Activated CD8-positive, alpha-beta T cell treated with anti-CD3 and anti-CD28 coated beads, Interleukin-2, amount 10 ng/mL, durations not matched to agents 7 days and 5 days (primary cell): ENCODE data around the gene MAP1A. TPM values are rescaled to one million over a fixed set of nuclear protein-coding genes. Genes with fewer than 3 reads are reported as not detected.

ENCODE experiments used
- ATAC-seq: fragments of 150-1000 bp; cut with Tn5 transposase; one replicate; pipeline ENCODE4 v1.10.0; 2021; ENCODE audit warnings: moderate library complexity
- CTCF ChIA-PET: fragments of 350-600 bp; sonication (Branson Sonifier 250); formaldehyde crosslinking; loops from one replicate; lab custom pipeline; 2021; ENCODE audit warnings: antibody characterized with exemption; lab: Charles Lee
- POLR2A ChIA-PET: fragments of 350-600 bp; sonication (Branson Sonifier 250); formaldehyde crosslinking; loops from one replicate; lab custom pipeline; 2021; ENCODE audit warnings: antibody characterized with exemption; lab: Charles Lee
- DNase-seq: peaks from one replicate; pipeline ENCODE4 v3.0.0-alpha.2; 2020
- H3K27ac Mint-ChIP-seq: one replicate; pipeline ENCODE4 v1.8.0; 2021; ENCODE audit warnings: mild to moderate bottlenecking, mixed read lengths
- H3K27me3 Mint-ChIP-seq: one replicate; pipeline ENCODE4 v1.8.0; 2021; ENCODE audit warnings: low read depth, mixed read lengths
- H3K36me3 Mint-ChIP-seq: one replicate; pipeline ENCODE4 v1.8.0; 2021; ENCODE audit warnings: low read depth, mixed read lengths
- H3K4me1 Mint-ChIP-seq: one replicate; pipeline ENCODE4 v1.8.0; 2021; ENCODE audit warnings: low read depth, mixed read lengths
- H3K4me3 Mint-ChIP-seq: one replicate; pipeline ENCODE4 v1.8.0; 2021; ENCODE audit warnings: mild to moderate bottlenecking, mixed read lengths
- H3K9me3 Mint-ChIP-seq: one replicate; pipeline ENCODE4 v1.8.0; 2022; ENCODE audit warnings: mixed read lengths; ENCODE audit not compliant: insufficient read depth
- total RNA-seq, 2 experiments: library from RNA; stranded (reverse); gene quantifications; one replicate each; pipeline ENCODE4 v1.2.3, GENCODE V29; 2021

The MAP1A gene
- total RNA-seq, 2 experiments from 2014 or later: 5.3 to 5.6 TPM

DNA sequence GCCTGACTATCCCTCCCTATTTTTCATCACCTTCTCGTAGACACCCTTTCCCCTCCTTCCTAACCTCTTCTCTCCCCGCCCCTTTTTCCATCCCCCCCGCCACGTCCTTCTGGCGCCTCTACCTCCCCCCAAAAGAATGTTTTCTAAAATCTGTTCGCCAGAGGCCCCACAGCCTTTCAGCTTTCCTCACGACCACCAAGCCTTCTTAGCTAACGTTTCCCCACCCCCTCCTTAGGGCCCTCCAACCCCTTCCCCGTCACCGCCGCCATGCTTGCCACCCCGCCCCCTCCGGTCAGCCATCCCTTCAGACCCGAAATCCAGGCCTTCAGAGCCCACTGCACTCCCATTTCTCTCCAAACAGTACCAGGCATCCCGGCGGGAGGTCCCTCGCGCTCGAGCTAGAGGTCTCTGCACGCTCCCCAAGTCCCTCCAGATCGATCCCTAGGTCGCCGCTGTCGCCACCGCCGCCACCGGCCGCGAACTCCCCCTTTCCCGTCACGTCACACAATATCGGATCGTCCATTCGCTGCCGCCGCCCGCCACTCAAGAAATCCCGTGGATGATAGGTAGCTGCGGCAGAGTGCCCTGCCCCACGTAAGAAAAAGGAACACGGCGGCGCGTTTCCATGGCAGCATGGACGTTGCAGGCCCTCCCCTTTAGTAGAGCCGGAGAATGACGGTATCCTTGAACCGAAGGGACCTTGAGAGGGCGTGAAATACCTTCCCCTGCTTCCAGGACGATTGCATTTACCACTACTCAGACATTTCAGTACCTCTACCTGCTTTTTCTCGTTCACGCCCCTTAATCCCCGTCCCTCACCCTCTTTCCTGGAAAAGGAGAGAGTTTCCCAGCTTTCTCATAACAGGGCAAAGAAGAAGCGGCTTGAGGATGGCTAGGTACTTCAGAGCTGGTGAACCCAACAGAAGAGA, 24.5 kb upstream of the MAP1A start, which contains the start of gene TP53BP1:
TP53BP1 (minus strand) TSS at position 484 of the 929 bp plus-strand sequence; CDS start at position 371, 113 bp downstream.
- peak; percentile 98 for DNase-seq
- Mint-ChIP-seq H3K9me3 (no peaks in the 10 kb centered on the region), H3K36me3 (peaks cover 12% of the 10 kb centered on the region), H3K4me1 (peaks cover 33% of the 10 kb centered on the region), H3K27me3 (no peaks in the 10 kb centered on the region), H3K4me3 (peak within 1 kb of the TSS; percentile 90), H3K27ac (peak within 1 kb of the TSS; percentile 91)
- ChIA-PET CTCF (interaction anchor here (0.7 to 5.2 kb wide), 3 partner anchors 17 to 50 kb away, joined by 3 to 27 read pairs (median 17); no protein-coding TSS in a partner anchor), POLR2A (interaction anchor here (0.6 to 2.1 kb wide), 2 partner anchors 18 to 1284 kb away, joined by 4 to 19 read pairs; no protein-coding TSS in a partner anchor)
- ATAC-seq: peak; percentile 99

DNA sequence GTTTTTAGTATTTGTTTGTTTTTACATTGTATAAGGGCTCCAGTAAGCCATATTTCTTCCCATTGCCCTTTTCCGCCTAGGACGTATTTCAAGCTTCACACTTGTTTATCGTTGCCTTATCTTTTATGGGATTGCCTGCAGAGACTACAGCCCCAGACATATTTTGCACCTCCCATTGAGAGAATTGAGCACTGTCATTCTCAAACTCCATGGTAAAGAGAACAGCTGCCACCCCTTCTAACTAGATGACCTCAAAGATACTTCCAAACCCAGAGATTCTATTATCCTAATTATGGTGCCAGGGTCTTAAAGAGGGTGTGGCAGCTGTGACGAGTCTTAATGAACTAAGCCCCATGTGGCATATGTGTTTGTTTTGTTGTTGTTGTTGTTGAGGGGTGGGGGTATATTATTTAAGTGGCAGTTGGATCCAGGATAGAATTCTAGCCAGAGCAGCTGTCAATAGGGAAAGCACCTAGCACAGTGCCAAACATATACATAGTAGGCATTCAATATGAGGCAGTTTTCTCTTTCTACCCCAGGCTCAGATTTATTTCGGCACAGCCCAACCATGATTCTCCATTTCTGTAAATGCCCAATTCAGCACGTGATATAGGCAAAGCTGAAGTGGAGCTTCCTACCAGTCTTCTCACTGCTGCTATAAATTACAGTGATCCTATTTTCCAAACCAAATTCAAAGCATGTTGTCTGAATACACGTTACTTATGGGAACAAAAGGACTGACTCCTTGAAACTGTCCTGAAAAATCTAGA, 23.5 kb upstream of the MAP1A start:
- peaks cover 29% of the 10 kb centered on the region for H3K4me1 Mint-ChIP-seq
- peak overlapping the region; percentile 90 for H3K4me3 Mint-ChIP-seq
- H3K27ac Mint-ChIP-seq: peak overlapping the region; percentile 91
- POLR2A ChIA-PET: interaction anchor here (2.1 kb wide), 1 partner anchor 17 kb away, joined by 19 read pairs; no protein-coding TSS in a partner anchor
- H3K27me3 Mint-ChIP-seq: no peaks in the 10 kb centered on the region
- DNase-seq (no peak), ATAC-seq (no peak)
- CTCF ChIA-PET: interaction anchor here (0.7 to 5.2 kb wide), 3 partner anchors 16 to 49 kb away, joined by 3 to 27 read pairs (median 17); no protein-coding TSS in a partner anchor
- peaks cover 10% of the 10 kb centered on the region for H3K36me3 Mint-ChIP-seq
- no peaks in the 10 kb centered on the region for H3K9me3 Mint-ChIP-seq

DNA sequence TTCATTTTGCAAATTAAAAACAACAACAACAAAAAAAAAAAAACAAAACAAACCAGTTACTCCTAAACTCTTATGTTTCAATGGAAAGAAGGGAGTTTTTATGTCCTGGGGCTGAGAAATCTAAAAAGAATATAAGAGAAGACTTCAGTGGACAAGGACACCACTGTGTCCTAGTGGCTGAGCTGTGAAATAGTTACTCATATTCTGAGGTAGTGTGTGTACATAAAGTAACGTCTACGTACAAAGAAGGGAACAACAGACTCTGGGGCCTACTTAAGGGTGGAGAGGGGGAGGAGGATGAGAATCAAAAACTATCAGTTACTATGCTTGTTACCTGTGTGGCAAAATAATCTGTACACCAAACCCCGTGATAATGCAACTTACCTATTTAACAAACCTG, 18.4 kb upstream of the MAP1A start:
- DNase-seq (no peak), ATAC-seq (no peak)
- Mint-ChIP-seq H3K4me3 (no peak overlapping the region), H3K27me3 (no peaks in the 10 kb centered on the region), H3K36me3 (no peaks in the 10 kb centered on the region), H3K27ac (no peak overlapping the region), H3K9me3 (no peaks in the 10 kb centered on the region), H3K4me1 (peaks cover under 1% of the 10 kb centered on the region)
- ChIA-PET CTCF (no interaction called here), POLR2A (no interaction called here)

DNA sequence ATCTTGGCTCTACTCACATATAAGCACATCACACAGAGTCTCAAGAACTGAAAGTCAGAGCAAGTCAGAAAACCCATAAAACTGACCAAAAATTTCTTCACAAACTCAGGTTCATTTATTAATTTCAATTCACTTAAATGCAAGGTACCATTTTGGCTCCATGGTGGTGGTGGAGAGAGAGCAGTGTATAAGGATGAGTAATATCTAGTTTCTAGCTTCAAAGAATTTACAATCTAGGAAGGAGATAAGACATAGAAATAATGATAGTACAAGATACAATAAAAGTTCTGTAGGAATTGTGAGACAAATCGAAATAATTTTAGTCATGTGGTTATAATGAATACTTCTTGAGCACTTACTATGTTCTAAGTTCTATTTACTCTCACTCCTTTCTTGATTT, 17.8 kb upstream of the MAP1A start:
- ChIA-PET POLR2A (no interaction called here), CTCF (interaction anchor here (2.7 kb wide), 1 partner anchor 15 kb away, joined by 17 read pairs; no protein-coding TSS in a partner anchor)
- H3K4me3 Mint-ChIP-seq: no peak overlapping the region
- H3K27ac Mint-ChIP-seq: no peak overlapping the region
- ATAC-seq (no peak), DNase-seq (no peak)
- no peaks in the 10 kb centered on the region for H3K36me3 Mint-ChIP-seq
- no peaks in the 10 kb centered on the region for H3K9me3 Mint-ChIP-seq
- H3K27me3 Mint-ChIP-seq: no peaks in the 10 kb centered on the region
- no peaks in the 10 kb centered on the region for H3K4me1 Mint-ChIP-seq

DNA sequence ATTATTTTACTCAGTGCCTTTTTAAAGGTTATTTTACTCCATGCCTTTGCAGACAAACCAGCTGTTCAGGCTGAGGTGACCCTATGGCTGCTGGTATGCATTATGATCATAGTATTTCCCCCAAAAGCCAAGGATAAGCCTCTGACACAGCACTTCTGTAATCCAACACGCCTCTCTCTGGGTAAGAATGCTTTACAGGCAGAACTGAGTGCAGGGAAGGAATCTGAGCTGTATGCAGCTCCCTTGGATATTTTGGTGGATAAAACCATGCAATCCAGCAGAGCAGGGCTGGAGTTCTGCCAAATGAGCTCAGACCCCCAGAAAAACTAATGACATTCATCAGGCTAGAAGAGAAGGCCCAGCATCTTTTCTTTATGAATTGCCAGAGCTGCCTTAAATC, 11.7 kb upstream of the MAP1A start:
- ATAC-seq: no peak
- H3K27ac Mint-ChIP-seq: no peak overlapping the region
- ChIA-PET POLR2A (interaction anchor here (0.5 kb wide), 1 partner anchor 158 kb away, joined by 3 read pairs; no protein-coding TSS in a partner anchor), CTCF (interaction anchor here (1.0 to 2.1 kb wide), 2 partner anchors 21 to 65 kb away, joined by 3 to 6 read pairs; no protein-coding TSS in a partner anchor)
- no peaks in the 10 kb centered on the region for H3K27me3 Mint-ChIP-seq
- no peak for DNase-seq
- H3K36me3 Mint-ChIP-seq: no peaks in the 10 kb centered on the region
- no peaks in the 10 kb centered on the region for H3K9me3 Mint-ChIP-seq
- no peak overlapping the region for H3K4me3 Mint-ChIP-seq
- peaks cover 12% of the 10 kb centered on the region for H3K4me1 Mint-ChIP-seq

DNA sequence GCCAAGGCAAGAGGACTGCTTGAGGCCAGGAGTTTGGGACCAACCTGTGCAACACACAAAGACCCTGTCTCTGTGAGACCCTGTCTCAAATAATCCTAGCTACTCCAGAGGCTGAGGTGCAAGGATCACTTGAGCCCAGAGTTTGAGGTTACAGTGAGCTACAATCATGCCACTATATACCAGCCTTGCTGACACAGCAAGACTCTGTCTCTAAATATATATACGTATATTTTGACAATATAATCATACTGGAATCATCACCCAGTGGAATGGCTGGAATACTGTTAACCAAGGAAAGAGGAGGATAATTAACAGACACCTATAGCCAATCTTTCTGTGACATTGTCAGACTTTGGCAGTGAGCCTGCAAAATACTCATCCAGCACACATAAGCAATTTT, 9.0 kb upstream of the MAP1A start:
- ChIA-PET CTCF (interaction anchor here (6.7 kb wide), 1 partner anchor 67 kb away, joined by 75 read pairs; no protein-coding TSS in a partner anchor), POLR2A (no interaction called here)
- ATAC-seq (no peak), DNase-seq (no peak)
- Mint-ChIP-seq H3K27me3 (peaks cover 7% of the 10 kb centered on the region), H3K36me3 (peaks cover 5% of the 10 kb centered on the region), H3K4me3 (no peak overlapping the region), H3K27ac (no peak overlapping the region), H3K4me1 (peaks cover 36% of the 10 kb centered on the region), H3K9me3 (no peaks in the 10 kb centered on the region)

DNA sequence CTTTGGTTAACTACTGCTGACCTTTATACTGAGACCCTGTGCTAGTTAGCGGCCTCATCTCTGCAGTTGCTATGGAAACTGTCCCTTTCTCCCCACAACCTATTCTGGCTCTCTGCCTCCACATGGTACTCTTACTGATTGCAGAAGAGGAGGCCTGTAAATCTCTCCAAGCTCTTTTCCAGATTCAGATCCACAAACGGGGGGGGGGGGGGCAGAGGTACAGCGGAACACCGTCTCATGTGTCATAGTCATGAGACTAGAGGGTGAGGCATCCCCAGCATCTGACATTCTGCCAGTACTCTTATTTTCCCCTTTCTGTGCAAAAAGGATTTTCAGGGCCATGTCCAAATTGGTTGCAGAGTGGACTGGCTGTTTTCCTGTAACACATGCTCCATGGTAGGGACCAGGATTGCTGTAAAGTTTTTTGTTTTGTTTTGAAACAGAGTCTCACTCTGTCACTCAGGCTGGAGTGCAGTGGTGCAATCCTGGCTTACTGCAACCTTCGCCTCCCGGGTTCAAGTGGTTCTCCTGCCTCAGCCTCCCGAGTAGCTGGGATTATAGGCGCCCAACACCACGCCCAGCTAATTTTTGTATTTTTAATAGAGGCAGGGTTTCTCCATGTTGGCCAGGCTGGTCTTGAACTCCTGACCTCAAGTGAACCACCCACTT, 8.3 kb upstream of the MAP1A start:
- H3K36me3 Mint-ChIP-seq: peaks cover 5% of the 10 kb centered on the region
- no peaks in the 10 kb centered on the region for H3K9me3 Mint-ChIP-seq
- peaks cover 7% of the 10 kb centered on the region for H3K27me3 Mint-ChIP-seq
- peak overlapping the region; percentile 88 for H3K4me3 Mint-ChIP-seq
- ATAC-seq (no peak), DNase-seq (no peak)
- H3K27ac Mint-ChIP-seq: no peak overlapping the region
- POLR2A ChIA-PET: no interaction called here
- CTCF ChIA-PET: interaction anchor here (2.4 to 6.7 kb wide), 2 partner anchors 17 to 68 kb away, joined by 17 to 75 read pairs; partner anchors contain the start of gene TP53BP1
- peaks cover 43% of the 10 kb centered on the region for H3K4me1 Mint-ChIP-seq

DNA sequence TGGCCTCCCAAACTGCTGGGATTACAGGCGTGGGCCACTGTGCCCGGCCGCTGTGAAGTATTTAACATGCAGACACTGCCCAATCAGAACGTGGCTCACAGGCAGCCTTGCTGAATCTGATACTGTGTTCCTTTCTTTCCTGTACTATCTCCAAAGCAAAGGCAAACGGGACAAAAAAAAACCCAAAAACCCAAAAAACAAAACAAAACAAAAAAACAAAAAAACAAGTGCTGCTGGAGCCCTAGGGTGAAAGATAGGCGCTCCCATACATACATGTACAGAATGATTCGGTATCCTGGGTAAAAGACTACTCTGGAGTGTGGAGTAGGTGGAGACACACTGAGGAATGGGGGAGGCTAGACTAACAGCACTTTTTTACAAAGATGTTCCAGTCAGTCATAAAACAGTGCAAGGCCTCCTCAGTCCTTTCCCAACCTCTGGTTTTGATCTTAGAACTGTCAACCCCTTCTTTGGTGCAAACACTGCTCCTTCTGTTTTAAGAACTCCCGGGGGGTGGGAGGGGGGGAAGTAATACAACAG, 7.7 kb upstream of the MAP1A start:
- no peak for DNase-seq
- no peaks in the 10 kb centered on the region for H3K9me3 Mint-ChIP-seq
- no peak for ATAC-seq
- H3K27ac Mint-ChIP-seq: peak overlapping the region; percentile 92
- POLR2A ChIA-PET: interaction anchor here (1.0 to 2.0 kb wide), 3 partner anchors 8 to 19 kb away, joined by 5 to 19 read pairs (median 6); partner anchors contain the start of gene TP53BP1
- H3K4me3 Mint-ChIP-seq: peak overlapping the region; percentile 88
- peaks cover 5% of the 10 kb centered on the region for H3K36me3 Mint-ChIP-seq
- H3K27me3 Mint-ChIP-seq: peaks cover 7% of the 10 kb centered on the region
- CTCF ChIA-PET: interaction anchor here (1.2 to 6.7 kb wide), 5 partner anchors 9 to 137 kb away, joined by 5 to 75 read pairs (median 12); partner anchors contain the start of gene TP53BP1
- H3K4me1 Mint-ChIP-seq: peaks cover 49% of the 10 kb centered on the region

DNA sequence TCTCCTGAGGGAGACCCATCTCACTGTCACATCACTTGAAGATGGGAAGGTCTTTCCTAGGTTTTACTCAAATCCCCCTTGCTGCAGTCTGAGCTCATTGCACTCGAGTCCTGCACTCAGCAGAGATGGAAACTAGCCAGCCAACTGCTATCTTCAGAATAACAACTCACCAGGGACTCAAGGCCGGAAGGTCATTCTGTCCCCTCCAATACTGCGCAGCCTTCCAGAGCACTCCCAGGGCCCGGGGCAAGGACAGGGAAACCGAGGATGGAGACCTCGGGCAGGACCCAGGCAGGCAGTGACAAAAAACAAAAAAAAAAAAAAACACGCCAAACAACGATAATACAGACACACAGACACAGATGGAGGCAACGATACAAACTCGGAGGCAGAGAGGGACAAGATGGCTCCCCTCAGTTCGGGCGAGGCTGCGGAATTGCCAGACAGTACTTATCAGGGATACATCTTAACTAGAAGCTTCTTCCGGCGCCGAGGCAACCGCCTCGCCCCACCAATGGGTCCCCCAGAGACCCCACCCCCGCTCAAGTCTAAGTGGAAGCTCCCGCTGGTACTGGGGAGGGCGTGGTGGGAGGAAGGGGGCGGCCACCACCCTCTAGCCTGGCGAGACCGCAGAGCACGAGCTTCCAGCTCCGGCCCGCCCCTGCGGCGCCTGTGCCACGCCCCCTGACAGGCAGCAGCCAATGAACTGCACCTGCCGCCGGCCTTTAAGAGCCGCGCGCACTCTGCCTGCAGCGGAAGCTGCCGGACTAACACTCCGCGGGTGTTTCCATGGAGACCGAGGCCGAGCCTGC, 7.0 kb upstream of the MAP1A start:
- Mint-ChIP-seq H3K27me3 (peaks cover 7% of the 10 kb centered on the region), H3K27ac (peak overlapping the region; percentile 92), H3K4me1 (peaks cover 52% of the 10 kb centered on the region), H3K36me3 (peaks cover 5% of the 10 kb centered on the region), H3K9me3 (no peaks in the 10 kb centered on the region), H3K4me3 (peak overlapping the region; percentile 88)
- POLR2A ChIA-PET: interaction anchor here (0.9 to 2.7 kb wide), 8 partner anchors 9 to 240 kb away, joined by 3 to 19 read pairs (median 5); partner anchors contain the start of genes PDIA3, TP53BP1, TUBGCP4 and ZSCAN29
- CTCF ChIA-PET: interaction anchor here (0.7 to 6.7 kb wide), 10 partner anchors 9 to 171 kb away, joined by 3 to 75 read pairs (median 7); partner anchors contain the start of gene TP53BP1
- peak; percentile 94 for ATAC-seq
- peak; percentile 99 for DNase-seq
